Stimulated activated CD8-positive, alpha-beta memory T cell treated with anti-CD3 and anti-CD28 coated beads, Interleukin-7, amount 100 ng/mL, for 24 hours (primary cell): ENCODE results near the gene PHF2.

Experiments used
- DNase-seq: peaks from one replicate; pipeline ENCODE4 v3.0.0-alpha.2; 2020; ENCODE audit warnings: low read depth

The PHF2 gene

DNA sequence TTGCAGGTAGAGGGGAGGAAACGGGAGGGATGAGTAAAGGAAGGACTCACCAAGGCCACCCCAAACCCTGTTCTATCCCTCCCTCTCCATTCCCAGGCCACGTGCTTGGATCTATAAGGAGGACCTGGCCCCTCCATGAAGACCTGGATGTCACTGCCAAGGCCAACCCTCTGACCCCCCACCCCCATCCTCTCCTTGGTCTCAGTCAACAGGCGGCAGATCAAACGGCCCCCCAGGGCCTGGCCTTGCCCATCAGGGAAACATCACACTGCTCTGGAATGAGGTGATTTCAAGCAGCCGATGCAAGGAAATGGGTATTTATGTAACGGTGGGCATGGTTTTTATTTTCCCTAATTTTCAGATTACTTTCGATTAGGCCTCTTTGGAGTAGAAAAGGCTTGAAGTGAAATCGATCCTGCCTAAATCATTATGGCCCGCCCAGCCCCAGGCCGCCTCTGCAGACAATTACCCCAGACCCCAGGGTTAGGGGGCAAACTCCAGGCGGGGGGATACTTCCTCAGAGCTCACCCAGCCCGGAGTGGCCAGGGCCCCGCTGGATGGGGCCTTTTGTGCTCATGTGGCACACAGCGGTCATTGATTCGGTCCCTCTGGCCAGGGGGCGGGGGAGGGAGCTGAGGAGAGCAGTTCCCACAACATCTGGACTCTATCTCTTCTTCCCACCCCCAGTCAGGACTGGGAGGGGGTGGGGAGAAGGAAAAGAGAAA lies 125.3 kb downstream of the PHF2 start:
- no peak for DNase-seq

DNA sequence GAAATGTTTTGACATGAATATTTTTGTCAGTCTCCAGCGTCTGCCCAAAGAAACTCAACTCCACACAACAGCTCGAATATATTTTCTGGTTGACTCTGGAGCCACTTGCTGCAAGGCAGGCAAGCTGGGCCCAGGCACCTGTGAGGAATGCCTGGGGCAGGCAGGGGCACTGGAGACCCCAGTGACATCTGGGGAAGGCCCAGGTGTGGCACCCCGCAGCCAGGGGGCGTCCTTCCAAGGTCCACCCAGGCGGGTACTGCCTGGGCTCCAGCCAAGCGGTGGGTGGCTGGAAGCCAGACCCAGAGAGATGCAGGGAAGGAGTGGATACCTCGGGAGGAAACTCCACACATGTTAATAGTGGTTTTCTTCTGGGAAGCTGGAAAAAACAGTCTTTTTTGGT lies 125.9 kb downstream of the PHF2 start:
- DNase-seq = no peak

DNA sequence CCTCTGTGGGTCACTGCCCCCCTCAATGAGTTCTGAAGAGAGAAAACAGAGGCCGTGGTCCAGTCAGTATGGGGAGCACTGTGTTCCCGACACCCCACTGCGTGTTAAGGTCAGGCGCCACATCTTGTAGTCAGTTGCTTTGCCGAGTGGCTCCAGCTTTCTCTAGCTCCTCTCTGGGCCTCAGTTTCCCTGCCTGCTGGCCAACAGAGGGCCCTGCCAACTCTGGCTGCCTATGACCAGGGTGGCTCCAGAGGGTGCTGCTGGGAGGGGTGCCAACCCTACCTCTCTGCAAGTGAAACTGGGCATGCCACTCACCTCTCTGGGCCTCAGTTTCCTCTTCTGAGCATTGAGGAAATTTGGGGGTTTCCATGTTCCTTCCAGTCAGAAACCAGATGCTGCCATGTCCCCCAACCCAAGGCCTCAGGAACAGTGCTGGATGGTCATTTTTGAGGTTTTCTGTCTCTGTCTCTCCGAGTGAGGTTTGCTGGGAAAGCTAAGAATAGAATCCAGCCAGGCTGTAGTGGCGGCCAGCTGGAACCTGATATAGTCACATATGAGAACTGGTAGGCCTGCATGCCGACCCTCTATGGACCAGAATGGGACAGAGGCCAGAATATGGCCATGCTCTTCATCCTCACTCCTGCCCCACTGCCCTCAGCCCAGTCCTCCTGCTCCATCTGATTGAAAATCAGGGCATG lies 132.1 kb downstream of the PHF2 start:
- DNase-seq = no peak

DNA sequence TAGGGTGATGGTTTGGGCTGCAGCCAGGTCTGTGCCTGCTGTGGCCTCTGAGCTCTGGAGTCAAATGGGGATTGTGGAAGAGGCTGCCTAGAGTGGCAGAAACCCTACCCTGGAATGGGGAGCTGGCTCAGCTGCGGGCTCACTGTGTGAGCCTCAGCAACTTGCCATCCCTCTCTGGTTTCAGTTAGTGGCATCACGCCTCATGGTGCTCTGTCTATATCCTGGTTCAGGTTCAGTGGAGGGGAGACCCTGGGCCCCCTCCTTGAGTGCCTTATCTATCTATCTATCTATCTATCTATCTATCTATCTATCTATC lies 132.6 kb downstream of the PHF2 start:
- no peak for DNase-seq

DNA sequence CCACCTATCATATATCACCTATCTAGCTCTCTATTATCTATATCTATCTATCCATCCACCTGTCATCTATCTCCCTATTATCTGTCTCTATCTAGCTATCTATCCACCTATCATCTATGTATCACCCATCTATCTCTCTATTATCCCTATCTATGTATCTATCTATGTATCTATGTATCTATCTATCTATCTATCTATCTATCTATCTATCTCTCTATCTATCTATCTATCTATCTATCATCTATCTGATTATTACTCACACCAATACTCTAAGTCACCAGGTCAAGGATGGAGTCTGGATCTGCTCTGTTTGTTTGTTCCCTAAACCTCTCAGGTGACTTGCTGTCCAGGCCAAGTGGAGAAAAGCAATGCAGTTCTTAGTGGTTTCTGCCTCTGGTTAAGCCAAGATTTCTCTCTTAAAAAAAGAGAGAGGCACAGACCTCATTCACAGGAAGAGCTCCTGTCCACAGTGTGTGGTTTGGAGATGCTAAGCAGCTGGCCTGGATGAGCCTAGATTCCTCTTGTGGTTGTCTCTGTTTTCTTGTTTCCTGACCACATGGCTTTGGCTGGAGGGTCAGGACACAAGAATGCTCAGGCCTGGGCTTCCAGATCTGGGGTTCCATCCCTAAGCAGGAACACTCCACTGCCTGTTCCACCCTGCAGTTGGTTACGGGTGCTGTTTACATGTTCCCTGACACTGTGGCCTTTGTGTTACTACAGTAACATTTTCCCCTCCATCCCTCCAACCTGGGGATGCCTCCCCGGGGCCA lies 133.4 kb downstream of the PHF2 start:
- no peak for DNase-seq

DNA sequence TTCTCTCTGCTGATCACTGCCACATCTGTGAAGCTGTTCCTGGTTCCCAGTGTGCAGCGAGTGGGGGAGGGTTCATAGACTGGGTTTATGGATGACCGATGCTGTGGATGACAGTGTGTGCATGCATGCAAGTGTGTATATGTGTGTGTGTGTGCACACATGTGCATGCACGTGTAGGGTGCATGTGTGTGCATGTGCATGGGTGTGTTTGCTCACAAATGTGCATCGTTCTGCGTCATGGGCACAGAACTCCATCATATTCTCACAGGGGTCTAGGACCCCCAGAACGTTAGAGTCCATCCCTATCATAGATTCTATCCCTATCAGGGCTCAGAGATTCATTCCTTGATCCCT lies 134.0 kb downstream of the PHF2 start:
- DNase-seq = no peak

DNA sequence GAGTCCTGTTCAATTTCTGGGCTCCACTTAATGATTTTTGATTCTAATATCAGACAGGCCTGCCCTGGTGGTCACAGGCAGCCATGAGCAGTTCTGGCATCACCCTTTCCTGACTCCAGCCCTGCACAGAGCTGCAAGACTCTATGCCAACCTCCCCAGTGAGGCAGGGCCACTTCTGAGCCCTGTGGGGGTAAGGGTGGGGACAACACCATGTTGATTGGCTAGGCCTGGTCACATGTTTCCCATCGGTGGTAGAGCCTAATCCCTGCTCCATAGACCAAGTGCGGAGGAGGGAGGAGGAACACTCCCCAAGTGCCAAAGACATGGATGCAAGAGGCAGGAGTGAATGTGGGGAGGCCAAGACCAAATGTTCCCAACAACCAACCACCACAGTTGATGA lies 134.6 kb downstream of the PHF2 start:
- no peak for DNase-seq

DNA sequence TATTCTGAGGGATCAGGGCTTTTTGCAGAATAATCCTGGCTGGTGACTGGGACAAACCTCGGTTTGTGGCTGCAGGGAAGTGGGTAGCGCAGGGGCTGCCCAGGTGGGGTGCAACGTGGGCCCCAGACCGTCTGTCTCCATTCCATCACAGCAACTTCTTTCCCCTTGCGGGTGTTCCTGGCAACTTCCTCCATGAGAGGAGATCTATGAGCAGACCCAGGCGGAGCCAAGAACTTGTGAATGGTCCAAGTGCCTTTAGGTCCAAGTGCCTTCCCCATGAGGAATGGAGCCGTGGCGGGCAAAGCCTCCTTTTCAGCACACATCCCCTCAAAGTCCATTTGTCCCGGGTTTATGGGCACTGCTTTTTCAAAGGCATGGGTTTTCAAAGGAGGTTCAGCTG lies 136.5 kb downstream of the PHF2 start:
- no peak for DNase-seq

DNA sequence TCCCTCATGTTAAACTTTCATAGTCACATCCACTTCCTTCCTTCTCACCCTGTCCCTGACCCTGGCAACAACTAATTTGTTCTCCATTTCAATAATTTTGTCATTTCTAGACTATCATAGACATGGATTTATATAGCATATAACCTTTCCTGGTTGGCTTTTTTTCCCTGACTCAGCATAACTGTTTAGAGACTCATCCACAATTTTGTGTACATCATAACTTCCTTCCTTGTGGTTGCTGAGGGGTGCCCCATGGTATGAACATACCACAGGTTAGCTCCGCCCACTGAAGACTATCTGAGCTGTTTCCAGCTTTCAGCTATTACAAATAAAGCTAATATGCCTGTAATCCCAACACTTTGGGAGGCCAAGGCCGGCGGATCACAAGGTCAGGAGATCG lies 137.3 kb downstream of the PHF2 start:
- no peak for DNase-seq

DNA sequence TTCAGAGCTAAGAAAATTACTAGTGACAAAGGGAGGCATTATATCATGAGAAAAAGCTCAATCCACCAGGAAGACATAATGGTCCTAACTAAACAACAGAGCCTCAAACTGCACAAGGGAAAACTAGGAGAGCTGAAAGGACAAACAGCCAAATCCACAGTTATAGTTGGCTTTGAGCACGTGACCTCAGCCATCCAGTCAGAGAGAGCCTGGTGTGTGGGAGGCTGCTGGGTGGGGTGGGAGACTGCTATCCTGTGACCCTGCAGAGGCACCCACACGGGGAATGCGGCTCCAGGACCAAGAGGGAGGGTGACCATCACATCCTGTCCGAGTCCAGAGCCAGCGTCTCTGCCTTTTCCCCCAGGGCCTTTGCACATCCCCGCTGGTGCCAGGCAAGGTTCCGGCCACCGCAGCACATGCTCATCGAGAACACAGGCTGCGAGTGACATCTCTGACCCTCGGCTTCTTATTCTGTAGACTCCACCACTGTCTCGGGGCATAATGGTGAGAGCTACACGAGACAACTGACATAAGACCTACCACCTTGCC lies 145.1 kb downstream of the PHF2 start:
- no peak for DNase-seq

DNA sequence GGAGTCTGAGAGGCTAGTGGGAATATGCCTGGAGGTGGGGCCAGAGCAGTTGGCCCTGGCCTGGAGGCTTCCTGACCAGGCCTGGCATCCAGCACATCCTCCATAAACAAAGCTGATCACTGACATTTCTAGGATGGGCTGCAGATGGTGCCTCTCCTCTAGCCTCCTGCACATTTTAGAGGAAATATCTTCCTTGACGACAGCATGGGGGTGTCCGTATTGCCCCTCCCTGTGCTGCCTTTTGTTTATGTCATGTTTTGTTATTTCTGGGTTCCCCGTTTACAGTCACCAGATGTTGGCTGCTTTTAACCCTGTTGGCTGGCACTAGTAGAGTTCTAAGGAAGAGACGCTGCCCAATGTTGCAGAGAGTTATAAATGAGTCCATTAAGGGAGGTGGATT lies 148.5 kb downstream of the PHF2 start:
- DNase-seq = no peak

DNA sequence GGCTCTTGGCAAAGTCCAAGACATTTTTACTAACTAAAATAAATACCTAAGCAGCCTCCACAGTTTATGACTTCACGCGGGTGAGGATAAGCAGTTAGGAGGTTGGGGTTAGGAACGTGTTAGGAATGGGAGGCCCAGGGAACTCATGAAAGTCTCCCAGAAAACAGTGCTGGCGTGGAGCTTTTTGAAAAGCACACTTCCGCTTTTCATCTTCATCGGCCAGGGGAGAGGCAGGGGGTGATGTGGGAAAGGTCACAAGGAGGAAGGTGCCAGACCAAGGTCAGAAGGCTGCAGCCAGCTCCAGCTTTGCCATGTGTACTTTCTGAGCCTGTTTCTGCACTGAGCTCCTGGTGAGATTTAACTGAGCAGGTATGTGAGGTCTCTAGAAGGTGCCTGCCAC lies 149.0 kb downstream of the PHF2 start:
- no peak for DNase-seq

DNA sequence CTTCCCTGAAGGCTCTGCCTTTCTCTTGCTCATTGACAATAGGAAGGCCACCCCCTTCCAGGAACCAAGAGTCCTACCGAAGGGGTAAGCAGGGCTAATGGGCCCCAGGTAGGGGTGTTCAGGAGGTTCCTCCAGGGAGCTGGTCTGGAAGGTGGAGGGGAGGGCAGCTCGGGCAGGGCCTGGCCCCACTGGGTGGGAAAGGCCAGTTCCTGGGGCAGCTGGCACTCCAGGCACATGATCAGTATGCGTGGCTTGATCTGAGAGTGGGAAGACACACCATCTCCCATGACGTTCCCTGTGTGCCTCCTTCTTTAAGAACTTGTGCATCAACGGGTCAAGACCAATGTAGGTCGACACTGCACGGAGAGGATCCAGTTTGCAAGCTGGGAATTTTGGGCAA lies 149.8 kb downstream of the PHF2 start:
- no peak for DNase-seq
